Stimulated activated naive CD8-positive, alpha-beta T cell treated with anti-CD3 and anti-CD28 coated beads, Interleukin-15, Interleukin-2, amounts not matched to agents 100 U/mL and 50 U/mL, for 24 hours (primary cell): Measurements from ENCODE around the gene MVB12B.
A peak's percentile ranks its signal among the peaks of the same experiment; 100 is the strongest.

Experiments
- ATAC-seq: fragments of 150-1000 bp; cut with Tn5 transposase; one replicate; pipeline ENCODE4 v1.10.0; 2021
- DNase-seq: peaks from one replicate; pipeline ENCODE4 v3.0.0; 2021

The MVB12B gene

DNA sequence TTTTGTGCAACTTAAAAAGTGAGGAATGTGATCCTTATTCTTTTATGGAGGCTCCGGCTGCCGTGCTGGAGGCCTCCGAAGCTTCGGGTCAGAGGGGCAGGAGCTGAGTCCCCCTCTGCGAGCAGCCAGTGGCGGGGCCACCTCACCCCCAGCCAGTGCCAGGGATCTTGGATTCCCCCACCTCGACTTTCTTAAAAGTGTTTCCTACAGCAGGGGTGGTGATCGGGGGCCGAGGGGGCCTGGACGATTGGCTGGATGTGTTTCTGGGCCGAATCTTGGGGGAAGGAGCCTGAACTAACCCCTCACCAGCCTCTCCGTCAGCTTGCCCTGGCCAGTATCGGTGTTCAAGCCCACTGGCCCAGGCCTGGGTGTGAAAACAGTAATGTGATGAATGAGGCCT lies 194.9 kb downstream of the MVB12B start:
- ATAC-seq: no peak
- no peak for DNase-seq

DNA sequence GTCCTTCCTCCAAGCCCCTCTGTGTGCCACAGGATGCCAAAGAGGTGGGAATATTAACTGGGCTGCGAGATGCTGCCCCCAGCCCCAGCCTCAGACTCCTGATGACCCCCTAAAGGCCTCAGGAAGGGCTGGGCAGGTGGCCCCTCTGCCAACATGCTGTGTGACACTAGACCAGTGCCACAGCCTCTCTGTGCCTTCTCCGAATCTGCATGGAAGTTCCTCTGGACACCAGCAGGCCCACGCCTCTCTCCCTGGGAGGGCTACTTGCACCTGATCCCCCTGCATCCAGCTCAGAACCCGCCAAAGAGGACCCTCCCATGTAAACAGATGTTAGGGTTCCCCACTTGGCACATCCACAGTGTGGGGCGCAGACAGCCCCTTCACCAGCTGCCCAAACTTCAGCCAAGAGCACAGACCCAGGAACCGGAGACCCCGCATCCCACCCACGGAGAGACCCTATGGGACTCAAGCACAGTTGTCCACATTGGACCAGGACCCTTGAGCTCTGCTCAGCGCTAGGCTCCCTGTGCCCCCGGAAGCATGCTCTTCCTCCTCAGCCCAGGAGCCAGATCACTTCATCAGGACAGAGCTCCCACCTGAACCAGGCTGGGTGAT lies 195.5 kb downstream of the MVB12B start:
- DNase-seq (no peak), ATAC-seq (no peak)

DNA sequence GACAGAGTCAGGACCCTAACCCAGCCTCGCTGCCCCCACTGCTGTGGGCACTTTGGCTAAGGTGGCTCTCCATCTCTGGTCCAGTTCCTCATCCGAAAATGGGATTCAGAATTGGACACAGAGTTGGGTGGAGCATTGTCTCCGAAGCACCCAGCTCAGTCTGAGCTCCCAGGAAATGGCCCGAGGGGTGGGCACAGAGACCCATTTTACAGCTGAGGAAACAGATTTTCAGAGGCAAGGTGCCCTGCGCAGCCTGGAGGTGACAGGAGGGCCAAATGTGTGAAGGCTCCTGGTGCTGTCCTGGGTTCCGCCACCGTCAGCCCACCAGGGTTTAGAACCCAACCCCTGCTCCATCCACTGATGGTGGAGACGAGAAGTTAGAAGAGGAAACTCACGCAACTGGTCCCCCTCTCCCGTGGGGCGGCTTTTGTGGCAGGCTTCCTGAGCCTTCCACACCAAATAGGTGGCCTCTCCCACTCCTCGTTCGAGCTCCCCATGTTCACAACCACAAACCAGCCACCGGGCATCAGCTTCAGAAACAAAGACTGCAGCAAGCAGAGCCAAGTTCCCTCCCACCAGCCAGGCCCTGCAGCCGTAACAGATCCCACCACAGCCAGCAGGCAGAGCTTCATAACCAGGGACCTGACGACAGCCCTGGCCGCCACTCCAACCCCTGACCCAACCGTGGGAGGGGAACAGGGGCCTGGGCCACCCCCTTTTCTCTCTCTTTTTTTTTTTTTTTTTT lies 196.2 kb downstream of the MVB12B start:
- DNase-seq (no peak), ATAC-seq (no peak)

DNA sequence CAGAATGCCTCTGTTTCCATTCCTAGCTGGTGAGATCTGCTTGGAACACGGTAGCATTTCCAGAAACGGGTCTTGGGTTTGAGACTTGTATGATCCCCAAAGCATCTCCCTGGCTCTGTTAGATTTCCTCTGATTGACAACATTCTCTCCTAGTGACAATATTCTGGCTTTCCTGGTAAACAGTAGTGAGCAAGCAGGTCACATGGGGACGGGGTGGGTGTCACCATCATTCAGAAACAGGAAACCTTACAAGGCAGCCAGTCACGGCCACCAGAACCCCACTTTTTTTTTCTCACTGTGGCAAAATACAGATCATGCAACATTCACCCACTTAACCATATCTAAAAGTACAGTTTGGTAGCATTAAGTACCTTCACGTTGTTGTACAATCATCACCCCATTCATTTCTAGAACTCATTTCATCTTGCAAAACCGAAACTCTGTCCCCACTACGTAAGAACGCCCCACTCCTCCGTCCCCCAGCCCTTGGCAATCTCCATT lies 197.0 kb downstream of the MVB12B start:
- DNase-seq: peak; percentile 43
- peak; percentile 70 for ATAC-seq

DNA sequence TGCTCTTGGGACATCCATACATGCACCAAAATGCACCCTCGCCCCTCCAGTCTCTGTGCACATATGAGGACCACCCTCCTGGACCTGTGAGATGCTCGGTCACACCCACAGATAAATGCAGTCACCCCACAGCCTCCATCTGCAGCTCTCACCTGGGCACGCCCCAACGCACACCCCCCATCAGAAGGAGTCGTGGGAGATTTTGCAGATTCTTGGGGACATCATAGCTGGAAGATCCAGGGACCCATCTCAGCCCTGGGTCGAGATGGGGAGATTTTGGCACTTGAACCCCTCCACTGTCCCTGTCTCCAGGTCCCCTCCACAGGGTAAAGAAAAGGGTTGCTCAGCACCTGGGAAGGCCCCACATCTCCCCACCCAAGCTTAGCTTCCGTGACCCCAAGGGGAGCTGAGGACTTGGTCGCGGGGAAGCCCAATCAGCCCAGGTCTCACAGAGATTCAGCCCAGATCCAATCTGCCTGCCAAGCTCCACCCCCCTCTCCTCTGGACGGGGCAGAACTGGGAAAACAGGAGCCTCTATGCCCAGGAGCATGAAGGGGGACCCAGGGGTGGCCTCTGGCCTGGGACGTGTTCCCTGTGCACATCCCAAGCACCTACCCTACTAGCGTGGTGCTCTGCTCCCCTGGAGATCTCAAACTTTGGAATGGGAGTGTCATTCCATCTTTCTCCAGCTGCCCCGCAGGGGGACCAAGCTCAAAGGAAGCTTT lies 197.9 kb downstream of the MVB12B start:
- no peak for DNase-seq
- ATAC-seq: no peak

DNA sequence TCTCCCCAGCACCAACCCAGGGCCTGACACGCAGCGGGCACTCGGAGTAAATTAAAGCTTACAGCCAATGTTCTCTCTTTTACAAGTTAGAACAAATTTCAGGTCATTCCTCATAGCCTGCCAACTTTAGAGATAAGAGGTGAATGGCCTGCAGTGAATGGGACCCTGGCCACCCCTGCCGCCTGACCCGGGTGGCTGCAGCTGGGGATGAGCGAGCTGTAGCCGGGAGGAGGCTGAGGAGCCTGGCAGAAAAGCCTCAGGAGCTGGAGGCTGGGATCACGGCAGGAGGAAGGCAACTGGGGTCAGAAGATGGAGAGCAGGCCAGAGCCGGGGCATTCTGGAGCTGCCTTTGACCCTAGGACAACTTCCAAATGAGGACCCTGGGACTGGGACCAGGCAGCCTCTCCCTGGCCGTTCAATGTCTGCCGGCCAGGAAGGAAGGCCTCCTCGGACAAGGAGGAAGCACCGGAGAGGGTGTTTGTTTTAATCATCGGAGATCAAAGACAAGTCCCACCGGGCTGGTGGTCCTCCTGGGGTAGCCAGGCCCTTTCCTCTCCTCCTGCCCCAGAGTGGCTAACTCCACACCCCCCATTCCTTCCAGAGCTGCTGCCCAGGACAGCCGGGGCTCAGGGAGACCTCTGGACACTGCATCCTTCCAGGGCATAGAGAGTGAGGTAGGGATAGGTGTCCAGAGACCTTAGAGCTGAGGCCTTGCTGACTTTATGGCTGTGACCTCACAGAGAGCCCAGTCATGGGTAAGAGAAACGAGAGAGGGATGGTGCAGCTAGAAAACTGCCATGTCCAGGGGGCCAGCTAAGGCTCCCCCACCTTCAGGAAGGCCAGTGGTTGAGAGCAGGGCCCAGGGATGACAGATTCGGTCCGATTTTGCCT lies 199.8 kb downstream of the MVB12B start:
- ATAC-seq (no peak), DNase-seq (no peak)

DNA sequence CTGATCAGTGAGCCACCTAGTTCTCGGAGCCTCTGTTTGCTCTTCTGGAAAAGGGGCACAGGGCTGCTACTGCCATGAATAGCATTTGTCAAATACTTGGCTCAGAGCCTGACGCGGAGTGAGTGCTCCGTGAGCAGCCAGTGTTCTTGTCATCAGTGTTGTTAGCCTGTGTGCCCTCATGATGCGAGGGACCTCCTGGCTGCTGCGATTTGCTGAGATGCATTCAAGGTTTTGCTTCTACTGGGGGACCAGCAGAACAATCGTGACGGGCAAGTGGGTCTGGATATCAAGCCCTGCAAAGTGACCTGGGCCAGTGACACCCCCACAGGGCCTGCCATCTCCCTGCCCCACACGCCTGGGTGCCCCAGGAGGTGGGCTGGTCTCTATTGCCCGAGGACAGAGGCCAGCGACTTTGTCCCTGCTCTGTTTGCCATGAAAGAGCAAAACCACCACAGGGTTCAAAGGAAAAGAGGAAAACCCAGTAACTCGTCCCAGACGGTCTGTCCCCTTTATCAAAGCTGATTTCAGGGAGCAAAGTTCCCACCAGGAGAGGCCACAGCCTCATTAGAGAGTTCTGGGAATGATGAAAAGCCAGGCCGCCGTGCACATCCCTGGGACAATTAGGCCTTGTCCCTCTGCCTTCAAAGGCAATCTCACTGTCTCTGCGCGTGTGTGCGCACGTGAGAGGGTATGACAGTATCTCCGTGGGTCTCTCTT lies 200.6 kb downstream of the MVB12B start:
- no peak for DNase-seq
- no peak for ATAC-seq

DNA sequence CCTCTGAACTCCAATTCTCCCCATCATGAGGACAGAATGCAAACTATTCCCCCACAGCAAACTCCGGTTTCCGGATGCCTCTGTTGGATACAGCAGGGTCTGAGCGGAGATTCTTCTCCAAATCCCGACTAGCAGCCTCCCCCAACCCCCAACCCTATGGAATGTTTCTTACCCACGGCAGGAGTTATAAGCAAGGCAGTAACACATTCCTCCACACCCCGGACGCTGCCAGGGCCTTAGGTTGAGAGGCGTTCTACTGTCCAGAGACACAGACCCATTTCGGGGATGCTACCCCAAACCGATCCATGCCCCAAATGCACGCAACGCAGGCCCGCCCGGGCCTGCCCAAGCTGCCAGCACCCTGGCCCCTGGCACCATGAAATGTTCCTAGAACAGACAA lies 201.5 kb downstream of the MVB12B start:
- no peak for ATAC-seq
- no peak for DNase-seq

DNA sequence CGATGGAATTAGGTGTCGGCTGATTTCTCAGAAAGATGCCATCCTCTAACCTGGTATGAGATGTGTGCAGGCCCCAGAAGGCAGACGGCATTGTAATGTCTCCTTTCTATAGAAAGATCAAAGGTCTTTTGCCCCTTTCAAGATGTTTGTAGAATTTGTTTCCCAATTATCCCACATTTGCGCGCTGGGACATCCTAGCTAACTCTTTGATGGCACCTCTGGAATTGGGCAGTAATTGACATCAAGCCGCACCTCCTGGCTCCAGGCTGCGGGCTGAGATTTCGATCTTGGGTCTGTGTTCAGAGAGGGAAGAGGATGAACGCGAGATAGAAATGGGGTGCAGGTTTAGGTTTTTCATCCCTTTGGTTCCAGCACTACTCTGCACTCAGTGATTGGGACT lies 202.3 kb downstream of the MVB12B start:
- ATAC-seq (no peak), DNase-seq (no peak)

DNA sequence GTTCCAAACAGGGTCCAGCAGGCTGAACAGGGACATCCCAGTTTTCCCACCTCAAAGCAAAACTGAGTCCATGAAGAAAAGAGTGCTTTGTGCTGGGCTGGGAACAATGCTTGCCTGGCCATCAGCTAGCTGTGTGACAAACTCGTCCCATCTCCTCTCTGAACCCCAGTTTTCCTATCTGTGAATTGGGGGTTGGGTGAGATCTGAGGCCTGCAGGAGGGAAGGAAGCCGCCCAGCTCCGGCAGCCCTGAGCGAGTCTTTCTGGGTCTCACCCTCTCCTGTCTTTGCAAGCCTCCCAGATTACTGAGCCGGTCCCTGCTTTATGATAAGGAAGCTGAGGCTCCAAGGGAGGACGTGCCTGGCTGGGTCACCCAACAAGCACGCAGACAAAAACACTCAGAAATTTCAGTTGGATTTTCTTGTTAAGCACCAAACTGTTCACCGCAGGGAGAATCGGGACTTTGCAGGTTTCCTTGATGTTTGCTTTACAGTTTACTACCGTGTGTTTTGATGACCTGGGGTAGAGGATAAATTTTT lies 204.5 kb downstream of the MVB12B start:
- DNase-seq: no peak
- ATAC-seq: no peak

DNA sequence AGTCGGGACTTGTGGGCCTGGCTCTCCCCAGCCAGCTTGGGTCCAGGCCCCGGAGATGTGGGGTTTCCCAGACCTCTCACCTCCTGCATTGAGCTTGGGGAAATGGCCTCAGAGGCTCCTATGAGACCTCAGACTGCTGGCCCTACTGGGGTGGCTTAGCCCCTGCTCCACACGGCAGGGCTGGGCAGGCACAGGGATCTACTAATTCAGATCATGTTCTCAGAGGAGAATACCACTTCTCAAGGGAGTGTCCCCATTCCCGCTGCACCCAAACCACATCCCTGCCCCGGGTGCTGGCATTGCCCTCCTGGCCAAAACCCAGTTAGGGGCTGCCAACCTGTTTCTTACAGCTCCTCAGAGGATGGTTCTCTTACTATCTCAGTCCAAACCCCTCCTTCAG lies 205.0 kb downstream of the MVB12B start:
- DNase-seq (no peak), ATAC-seq (no peak)

DNA sequence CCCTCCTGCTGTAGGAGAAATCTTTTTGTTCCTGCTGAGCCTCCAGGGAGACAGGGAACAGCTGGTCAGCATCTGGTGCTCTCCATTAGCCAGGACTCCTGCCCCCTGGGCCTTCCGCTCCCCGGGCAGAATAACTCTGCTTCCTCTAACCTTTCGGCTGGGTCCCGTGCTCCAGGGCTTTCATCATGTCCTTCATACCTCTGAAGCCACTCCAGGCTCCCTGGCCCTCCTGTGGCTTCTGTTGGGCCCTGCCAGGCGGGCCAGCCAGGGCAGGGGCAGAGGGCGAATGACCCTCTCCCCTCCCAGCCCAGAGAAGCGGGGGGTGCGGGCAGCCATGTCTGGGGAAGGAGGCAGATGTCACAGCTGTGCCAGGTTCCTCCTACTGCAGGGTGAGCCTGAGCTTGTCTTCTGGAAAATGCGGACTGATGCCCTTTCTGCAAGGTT lies 205.4 kb downstream of the MVB12B start:
- ATAC-seq: no peak
- DNase-seq: no peak

DNA sequence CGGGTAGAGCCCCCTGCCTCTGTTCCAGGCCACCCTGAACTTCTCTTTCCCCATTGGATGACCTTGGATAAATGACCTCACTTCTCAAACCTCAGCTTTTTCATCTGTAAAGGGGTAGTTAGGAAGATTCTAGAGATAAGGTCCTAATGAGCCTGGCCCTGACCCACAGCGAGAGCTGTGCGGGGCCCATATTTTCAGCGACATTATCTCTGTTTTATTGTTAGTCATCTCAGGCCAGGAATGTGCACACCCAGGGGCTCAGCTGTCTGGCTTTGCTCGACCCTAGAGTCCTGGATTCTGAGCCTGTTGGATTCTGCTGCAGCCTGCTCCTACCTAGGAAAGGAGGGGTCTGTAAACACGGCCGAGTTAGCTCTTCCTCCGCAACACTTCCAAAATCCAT lies 205.9 kb downstream of the MVB12B start:
- no peak for DNase-seq

DNA sequence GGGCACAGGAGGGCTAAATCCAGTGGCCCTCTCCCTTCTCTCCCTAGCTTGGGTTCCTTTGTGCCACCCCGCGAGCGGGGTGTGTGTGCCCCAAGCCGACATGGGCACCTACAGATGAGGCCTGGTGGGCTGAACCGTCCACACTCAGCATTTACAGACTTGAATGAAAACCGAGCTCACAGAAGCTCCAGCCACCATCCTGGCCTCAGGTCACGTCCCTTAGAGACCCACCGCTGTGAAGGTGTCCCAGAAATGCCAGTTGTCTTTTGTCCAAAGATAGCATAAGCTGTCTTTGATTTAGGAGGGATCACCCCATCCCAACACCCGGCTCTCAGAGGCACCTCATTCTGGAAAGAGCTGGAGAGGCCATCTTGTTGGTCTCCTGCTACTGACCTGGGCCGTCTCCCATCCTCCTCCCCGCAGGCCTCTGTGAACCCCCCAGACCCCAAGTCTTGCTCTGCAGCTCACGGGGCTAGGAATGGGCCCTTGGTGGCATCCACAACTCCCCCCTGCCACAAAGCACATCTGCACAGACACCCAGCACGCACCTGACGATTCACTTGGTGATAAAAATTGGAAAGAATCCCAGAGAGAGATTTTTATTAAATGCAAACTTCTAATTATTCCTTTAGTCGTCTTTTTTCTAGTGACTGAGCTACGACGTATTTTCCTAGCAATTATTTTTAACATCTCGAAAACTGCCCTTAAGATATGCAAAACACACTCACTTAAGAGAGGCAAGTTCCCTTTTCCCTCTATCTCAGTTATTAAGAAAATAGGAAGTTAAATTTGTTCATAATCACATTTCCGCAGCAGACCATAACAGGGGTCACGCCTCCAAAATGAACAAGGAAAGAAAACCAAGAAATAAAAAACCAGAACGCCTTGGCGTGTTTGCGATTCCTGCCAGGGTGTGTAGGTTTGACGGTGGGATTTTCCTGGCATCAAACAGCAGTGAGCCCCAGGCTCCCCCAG lies 206.6 kb downstream of the MVB12B start:
- DNase-seq: no peak

More for the DNA sequence above, 205.9 kb downstream of the MVB12B start:
- no peak for ATAC-seq

DNA sequence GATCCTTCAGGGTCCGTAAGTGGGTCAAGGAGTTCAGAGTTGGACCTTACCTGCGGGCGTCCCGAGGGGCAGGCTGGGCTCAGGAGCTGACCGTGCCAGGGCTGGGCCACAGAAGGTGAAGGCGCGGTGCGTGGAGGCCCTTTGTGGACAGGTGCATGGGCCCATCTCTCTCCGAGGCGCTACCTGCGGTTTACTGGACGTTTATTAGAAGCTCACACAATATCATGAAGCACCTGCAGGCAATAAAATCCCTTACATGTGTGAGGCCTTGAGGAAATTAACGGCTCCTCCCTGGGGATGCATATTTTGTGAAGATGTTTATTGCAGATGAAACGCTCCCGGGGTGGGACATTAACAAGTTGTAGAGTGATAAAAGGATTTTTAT lies 207.3 kb downstream of the MVB12B start:
- DNase-seq: no peak
- no peak for ATAC-seq

More for the DNA sequence above, 206.6 kb downstream of the MVB12B start:
- no peak for ATAC-seq

DNA sequence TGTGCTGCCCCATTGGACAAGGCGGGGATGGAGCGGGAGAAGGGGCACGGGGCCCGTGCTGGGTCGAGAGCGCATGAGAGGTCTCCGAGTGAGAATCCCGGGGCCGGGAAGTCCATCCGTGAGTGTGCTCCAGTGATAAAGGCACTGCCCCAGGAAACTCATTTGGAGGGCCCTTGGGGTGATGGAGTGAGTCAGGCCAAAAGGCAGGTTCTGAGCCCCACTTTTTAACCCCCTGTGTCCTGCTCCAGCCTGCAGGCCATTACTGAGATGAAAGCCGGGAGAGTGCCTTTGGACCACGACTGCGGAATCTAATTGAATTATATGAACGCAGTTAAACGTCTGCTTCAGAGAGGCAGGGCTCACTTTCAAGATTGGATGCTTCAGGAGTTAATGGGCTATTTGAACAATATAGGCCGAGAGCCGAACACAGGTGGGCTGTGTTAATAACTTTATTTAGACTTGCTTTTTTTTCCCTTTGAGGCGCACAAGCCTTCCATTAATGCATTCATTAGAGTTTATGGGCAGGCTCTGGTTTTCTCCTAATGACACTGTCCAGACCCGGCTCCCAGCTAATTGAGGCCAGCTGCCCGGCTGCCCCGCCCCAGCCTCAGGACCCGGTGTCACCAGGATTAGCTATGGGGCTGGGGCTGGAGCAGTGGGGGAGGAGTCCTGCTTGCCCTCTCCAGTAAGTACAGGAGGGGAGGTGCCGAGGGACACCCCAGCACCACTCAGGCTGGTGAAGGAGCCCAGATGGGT lies 208.0 kb downstream of the MVB12B start:
- ATAC-seq (no peak), DNase-seq (no peak)

DNA sequence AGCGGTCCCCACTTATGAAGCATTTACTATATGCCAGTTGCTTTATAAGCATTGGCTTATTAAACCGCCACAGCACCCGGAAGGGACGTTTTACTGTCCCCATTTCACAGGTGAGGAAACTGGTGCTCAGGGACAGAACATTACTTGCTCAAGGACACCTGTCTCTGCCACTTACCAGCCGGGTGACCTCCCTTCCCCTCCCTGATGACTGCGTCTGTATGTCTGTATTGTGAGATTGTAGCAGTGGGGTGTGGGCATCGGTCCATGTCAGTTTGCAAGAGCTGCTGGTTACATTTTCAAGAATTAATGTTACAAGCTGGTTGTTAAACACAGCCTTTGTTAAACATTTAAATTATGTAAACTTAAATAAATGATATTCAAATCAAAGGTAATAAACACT lies 209.5 kb downstream of the MVB12B start:
- DNase-seq (no peak), ATAC-seq (no peak)

DNA sequence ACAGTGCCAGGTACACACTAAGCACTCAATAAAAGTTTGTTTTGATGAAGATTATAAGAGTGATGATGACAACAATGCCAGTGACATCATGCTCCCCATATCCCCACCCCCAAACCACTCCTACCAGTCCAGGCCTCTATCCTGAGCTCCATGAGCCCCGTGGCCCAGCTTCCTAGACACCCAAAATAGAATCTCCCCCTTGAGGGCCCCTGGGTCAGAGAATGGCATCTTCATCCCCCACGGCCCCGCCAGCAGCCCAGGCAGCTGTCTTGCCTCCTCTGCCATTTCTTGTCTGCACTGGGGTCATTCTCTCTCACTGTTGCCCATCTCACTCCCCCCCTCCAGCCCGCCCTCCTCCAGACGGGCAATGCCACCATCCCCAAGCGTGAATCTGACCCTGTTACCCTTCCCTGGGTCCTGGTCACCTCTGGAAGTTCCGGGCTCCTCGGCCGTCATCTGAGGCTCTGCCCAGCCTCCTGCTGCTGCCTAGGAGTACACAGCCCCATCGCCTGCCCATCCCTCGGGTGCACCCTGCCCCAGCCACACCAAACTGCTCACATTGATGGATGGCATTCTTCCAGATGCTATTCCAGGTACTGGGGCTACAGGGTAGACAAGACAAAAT lies 210.3 kb downstream of the MVB12B start:
- DNase-seq (no peak), ATAC-seq (no peak)

DNA sequence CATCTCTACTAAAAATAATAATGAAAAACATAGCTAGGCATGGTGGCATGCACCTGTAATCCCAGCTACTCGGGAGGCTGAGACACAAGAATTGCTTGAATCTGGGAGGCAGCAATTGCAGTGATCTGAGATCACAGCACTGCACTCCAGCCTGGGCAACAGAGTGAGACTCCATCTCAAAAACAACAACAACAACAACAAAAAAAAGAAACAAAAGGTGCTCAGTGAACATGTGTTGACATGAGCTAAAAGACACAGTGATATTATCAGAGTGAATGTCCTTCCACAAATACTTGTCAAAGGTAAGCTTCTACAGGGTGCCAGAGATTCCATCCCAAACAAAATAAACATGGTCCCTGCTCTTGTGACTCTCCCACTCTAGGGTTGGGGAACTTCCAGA lies 211.9 kb downstream of the MVB12B start:
- ATAC-seq: no peak

More for the DNA sequence above, 211.9 kb downstream of the MVB12B start:
- no peak for DNase-seq
